Breast epithelium (tissue), 3 donors: Measurements from ENCODE around the gene FAU.
"Not testable (repeated sequence)": the region's sequence is repeated elsewhere in the genome, so short reads cannot be mapped to it uniquely, and the experiment has no call there.

ENCODE experiments used
- CTCF ChIP-seq, 3 donors: fragments of 450-650 bp; IDR thresholded peaks; one replicate each; pipeline ENCODE4 v1.5.1; 2016 to 2017; ENCODE audit warnings: antibody characterized with exemption in 3 of 3, mild to moderate bottlenecking in 3 of 3, moderate library complexity in 3 of 3
- POLR2A ChIP-seq: fragments of 450-650 bp; IDR thresholded peaks from one replicate; pipeline ENCODE4 v1.6.1; 2016; ENCODE audit warnings: antibody characterized with exemption, mild to moderate bottlenecking, moderate library complexity
- POLR2AphosphoS5 ChIP-seq, 3 donors: sonication (generic); formaldehyde crosslinking; IDR thresholded peaks; one replicate each; pipeline ENCODE4 v1.6.1; 2017; ENCODE audit warnings: antibody characterized with exemption in 3 of 3

DNA sequence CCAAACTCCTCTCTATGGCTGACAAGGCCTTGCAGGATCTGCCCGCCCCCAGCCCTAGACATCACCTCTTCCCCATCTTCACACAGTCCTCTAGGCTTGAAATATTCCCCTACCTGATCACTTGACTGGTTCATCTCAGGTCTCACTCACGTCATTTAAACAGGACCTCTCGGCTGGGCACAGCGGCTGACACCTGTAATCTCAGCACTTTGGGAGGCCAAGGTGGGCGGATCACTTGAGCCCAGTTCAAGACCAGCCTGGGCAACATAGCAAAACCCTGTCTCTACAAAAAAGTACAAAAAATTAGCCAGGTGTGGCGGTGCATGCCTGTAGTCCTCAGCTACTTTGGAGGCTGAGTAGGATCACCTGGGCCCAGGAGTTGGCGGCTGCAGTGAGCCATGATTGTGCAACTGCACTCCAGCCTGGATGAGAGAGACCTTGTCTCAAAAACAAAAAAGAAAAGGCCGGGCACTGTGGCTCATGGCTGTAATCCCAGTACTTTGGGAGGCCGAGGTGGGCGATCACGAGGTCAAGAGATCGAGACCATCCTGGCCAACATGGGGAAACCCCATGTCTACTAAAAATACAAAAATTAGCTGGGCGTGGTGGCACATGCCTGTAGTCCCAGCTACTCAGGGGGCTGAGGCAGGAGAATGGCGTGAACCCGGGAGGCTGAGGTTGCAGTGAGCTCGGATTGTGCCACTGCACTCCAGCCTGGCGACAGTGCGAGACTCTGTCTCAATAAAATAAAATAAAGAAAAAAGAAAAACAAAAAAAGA is 2.9 kb downstream of the FAU start:
- not testable (repeated sequence) for TF ChIP-seq CTCF (IDR thresholded peaks at IDR 0.05); POLR2AphosphoS5 (IDR thresholded peaks at IDR 0.05); POLR2A
